H9 (cell line): ENCODE results near the gene ADGRD1. TPM values are rescaled to one million over a fixed set of nuclear protein-coding genes. Genes with fewer than 3 reads are reported as not detected.

Experiments used
- DNase-seq: peaks from one replicate; pipeline ENCODE4 v3.0.0-alpha.2; 2017
- H2AFZ ChIP-seq: one replicate; pipeline ENCODE4 v1.6.1; 2013; ENCODE audit warnings: mild to moderate bottlenecking, low read length, control low read depth, moderate library complexity
- H2AK5ac ChIP-seq: 2 replicates; pipeline ENCODE4 v1.6.1; 2013; ENCODE audit warnings: low read length, control low read depth, mixed read lengths; ENCODE audit not compliant: insufficient read length
- H2BK120ac ChIP-seq: one replicate; pipeline ENCODE4 v1.6.1; 2013; ENCODE audit warnings: low read depth, mild to moderate bottlenecking, low read length, control low read depth, inconsistent platforms; ENCODE audit not compliant: poor library complexity, severe bottlenecking
- H2BK12ac ChIP-seq: 2 replicates; pipeline ENCODE4 v1.6.1; 2013; ENCODE audit warnings: low read length, control low read depth, mixed read lengths, low read depth; ENCODE audit not compliant: insufficient read length
- H2BK15ac ChIP-seq: 2 replicates; pipeline ENCODE4 v1.6.1; 2013; ENCODE audit warnings: low read depth, low read length, control low read depth
- H2BK20ac ChIP-seq: one replicate; pipeline ENCODE4 v1.6.1; 2013; ENCODE audit warnings: low read depth, mild to moderate bottlenecking, low read length, control low read depth, inconsistent platforms; ENCODE audit not compliant: poor library complexity, severe bottlenecking
- H2BK5ac ChIP-seq: 2 replicates; pipeline ENCODE4 v1.6.1; 2013; ENCODE audit warnings: low read length, control low read depth, mixed read lengths; ENCODE audit not compliant: insufficient read length
- H3K14ac ChIP-seq: 2 replicates; pipeline ENCODE4 v1.6.1; 2013; ENCODE audit warnings: low read length, control low read depth; ENCODE audit not compliant: insufficient read depth
- H3K18ac ChIP-seq: 2 replicates; pipeline ENCODE4 v1.6.1; 2013; ENCODE audit warnings: low read depth, mild to moderate bottlenecking, mixed read lengths, low read length, control low read depth; ENCODE audit not compliant: insufficient read length
- H3K23ac ChIP-seq: 2 replicates; pipeline ENCODE4 v1.6.1; 2013; ENCODE audit warnings: low read length, control low read depth, mixed read lengths, low read depth; ENCODE audit not compliant: insufficient read length
- H3K23me2 ChIP-seq: 2 replicates; pipeline ENCODE4 v1.6.1; 2013; ENCODE audit warnings: low read depth, mild to moderate bottlenecking, mixed read lengths, low read length, control low read depth; ENCODE audit not compliant: insufficient read length, poor library complexity, severe bottlenecking
- H3K27ac ChIP-seq: 2 replicates; pipeline ENCODE4 v1.5.1; 2013; ENCODE audit warnings: low read length, control low read depth, mixed read lengths, low read depth; ENCODE audit not compliant: insufficient read length
- H3K27me3 ChIP-seq: 2 replicates; pipeline ENCODE4 v1.6.1; 2013; ENCODE audit warnings: low read length, control low read depth, inconsistent platforms; ENCODE audit not compliant: insufficient read depth
- H3K4ac ChIP-seq: 2 replicates; pipeline ENCODE4 v1.6.1; 2013; ENCODE audit warnings: low read depth, mild to moderate bottlenecking, control low read depth, inconsistent platforms, low read length, moderate library complexity
- H3K4me1 ChIP-seq: 2 replicates; pipeline ENCODE4 v1.6.1; 2013; ENCODE audit warnings: low read length, control low read depth, inconsistent platforms; ENCODE audit not compliant: insufficient read depth
- H3K4me2 ChIP-seq: 2 replicates; pipeline ENCODE4 v1.6.1; 2013; ENCODE audit warnings: low read length, control low read depth, mixed read lengths; ENCODE audit not compliant: insufficient read length, insufficient read depth
- H3K56ac ChIP-seq: 2 replicates; pipeline ENCODE4 v1.6.1; 2013; ENCODE audit warnings: low read depth, mild to moderate bottlenecking, mixed read lengths, low read length, control low read depth; ENCODE audit not compliant: insufficient read length
- H3K79me1 ChIP-seq: 2 replicates; pipeline ENCODE4 v1.6.1; 2013; ENCODE audit warnings: low read depth, mild to moderate bottlenecking, moderate library complexity, low read length, control low read depth, inconsistent platforms; ENCODE audit not compliant: insufficient read depth, poor library complexity, severe bottlenecking
- H3K79me2 ChIP-seq: 2 replicates; pipeline ENCODE4 v1.6.1; 2013; ENCODE audit warnings: low read length, control low read depth, inconsistent platforms; ENCODE audit not compliant: insufficient read depth
- H3K9ac ChIP-seq: 2 replicates; pipeline ENCODE4 v1.6.1; 2013; ENCODE audit warnings: low read length, control low read depth, mixed read lengths; ENCODE audit not compliant: insufficient read length; ENCODE audit errors: extremely low read depth
- H3K9me3 ChIP-seq: one replicate; pipeline ENCODE4 v1.6.1; 2013; ENCODE audit warnings: low read depth, low read length, inconsistent platforms; ENCODE audit not compliant: control insufficient read depth
- H3T11ph ChIP-seq: one replicate; pipeline ENCODE4 v1.6.1; 2013; ENCODE audit warnings: mild to moderate bottlenecking, low read length, control low read depth, inconsistent platforms
- H4K20me1 ChIP-seq: one replicate; pipeline ENCODE4 v1.6.1; 2013; ENCODE audit not compliant: control insufficient read depth, insufficient read length, insufficient read depth
- H4K5ac ChIP-seq: 2 replicates; pipeline ENCODE4 v1.6.1; 2013; ENCODE audit warnings: low read depth, mild to moderate bottlenecking, mixed read lengths, low read length, control low read depth; ENCODE audit not compliant: insufficient read length
- H4K8ac ChIP-seq: replicated peaks from 2 replicates; pipeline ENCODE4 v1.6.1; 2013; ENCODE audit warnings: low read length, control low read depth, mixed read lengths, low read depth; ENCODE audit not compliant: insufficient read length
- H4K91ac ChIP-seq: 2 replicates; pipeline ENCODE4 v1.6.1; 2013; ENCODE audit warnings: low read depth, mild to moderate bottlenecking, moderate library complexity, mixed read lengths, low read length, control low read depth; ENCODE audit not compliant: insufficient read length
- H3K27ac Mint-ChIP-seq, 3 experiments: 2 replicates in 2 of 3; 3 replicates in 1 of 3; pipeline ENCODE4 v1.8.0; 2020 to 2021; ENCODE audit warnings: mixed read lengths in 3 of 3, mild to moderate bottlenecking in 1 of 3, moderate library complexity in 1 of 3
- H3K27me3 Mint-ChIP-seq: 2 replicates; pipeline ENCODE4 v1.8.0; 2021; ENCODE audit warnings: low read depth, mild to moderate bottlenecking, moderate library complexity, mixed read lengths
- H3K36me3 Mint-ChIP-seq, 3 experiments: 2 replicates in 2 of 3; 3 replicates in 1 of 3; pipeline ENCODE4 v1.8.0; 2020 to 2021; ENCODE audit warnings: low read depth in 3 of 3, mixed read lengths in 3 of 3; ENCODE audit not compliant: insufficient read depth in 1 of 3
- H3K4me1 Mint-ChIP-seq, 2 experiments: 2 replicates each; pipeline ENCODE4 v1.8.0; 2020; ENCODE audit warnings: mixed read lengths in 2 of 2
- H3K4me3 Mint-ChIP-seq, 2 experiments: 2 replicates in 1 of 2; 3 replicates in 1 of 2; pipeline ENCODE4 v1.8.0; 2020 to 2021; ENCODE audit warnings: mild to moderate bottlenecking in 2 of 2, mixed read lengths in 2 of 2, moderate library complexity in 1 of 2
- H3K9me3 Mint-ChIP-seq, 2 experiments: 2 replicates in 1 of 2; 3 replicates in 1 of 2; pipeline ENCODE4 v1.8.0; 2020; ENCODE audit warnings: mild to moderate bottlenecking in 2 of 2, mixed read lengths in 2 of 2, moderate library complexity in 1 of 2
- WGBS: extraction: QIAGEN DNeasy Blood & Tissue Kit; methylation state at CpG from one replicate; pipeline ENCODE4 v1.1.7; 2013; ENCODE audit warnings: missing lambda C conversion rate, low lambda C conversion rate, mixed read lengths; ENCODE audit not compliant: insufficient read length; ENCODE audit errors: extremely low coverage; 5-methylcytosine and 5-hydroxymethylcytosine counted together
- total RNA-seq: library from RNA; stranded (reverse); gene quantifications from 2 replicates; pipeline ENCODE4 v1.2.1, GENCODE V29; 2021
- TF ChIP-seq, protein P1 (sequence below): fragments of 200-600 bp; sonication (generic); conservative IDR thresholded peaks from 3 replicates; pipeline ENCODE4 v1.8.0; 2021; ENCODE audit warnings: antibody characterized with exemption, mild to moderate bottlenecking

Gene ADGRD1
- total RNA-seq, 1 experiment from 2014 or later: 0.52 TPM

DNA sequence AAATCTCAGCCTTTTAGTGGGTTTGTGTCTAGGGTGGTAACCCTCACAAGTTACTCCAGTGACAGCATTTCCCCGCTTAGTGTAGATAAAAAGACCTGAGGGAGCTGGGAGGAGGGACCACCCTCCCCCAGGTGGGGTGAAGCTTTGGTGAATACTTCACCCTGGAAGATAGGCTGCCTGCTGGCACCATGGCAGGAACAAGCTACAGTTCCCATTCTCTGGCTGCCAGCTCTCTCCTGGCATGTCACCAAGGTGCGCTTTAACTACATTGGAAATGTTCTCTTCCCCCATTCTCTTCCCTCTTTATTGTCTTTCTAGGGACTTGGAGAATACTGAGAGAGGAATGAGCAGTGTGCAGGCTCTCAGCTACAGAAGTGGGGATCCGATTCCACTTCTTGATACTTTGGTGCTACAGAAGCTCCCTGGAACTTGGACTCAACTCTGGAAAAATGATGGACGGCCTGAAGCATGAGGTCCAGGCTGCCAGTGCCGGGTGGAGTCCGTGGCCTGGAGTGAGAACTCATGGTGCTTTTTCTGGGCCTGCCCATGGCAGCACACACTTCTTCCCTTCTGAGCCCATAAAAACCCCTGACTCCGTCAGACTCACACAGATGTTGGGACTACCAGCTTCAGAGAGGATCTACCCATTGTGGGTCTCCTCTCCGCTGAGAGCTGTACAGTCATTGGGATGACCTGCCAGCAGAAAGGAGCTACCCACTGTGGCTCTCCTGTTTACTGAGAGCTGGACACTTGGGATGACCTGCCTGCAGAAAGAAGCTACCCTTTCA, 198.0 kb downstream of the ADGRD1 start:
- Histone ChIP-seq H2AFZ (no peak overlapping the region), H3K4me1 (no peaks in the 10 kb centered on the region), H3K23me2 (no peaks in the 10 kb centered on the region), H2BK120ac (no peak overlapping the region), H4K91ac (no peak overlapping the region), H3K79me1 (no peaks in the 10 kb centered on the region), H3K23ac (no peak overlapping the region), H3K9me3 (no peaks in the 10 kb centered on the region), H3K4ac (no peak overlapping the region), H3K4me2 (no peak overlapping the region), H2AK5ac (no peak overlapping the region), H3K18ac (no peak overlapping the region), H3T11ph (no peak overlapping the region), H2BK15ac (no peak overlapping the region), H3K27me3 (no peaks in the 10 kb centered on the region), H2BK5ac (no peak overlapping the region), H3K9ac (no peak overlapping the region), H4K8ac (no peak overlapping the region), H4K20me1 (no peaks in the 10 kb centered on the region), H3K27ac (no peak overlapping the region), H3K56ac (no peak overlapping the region), H4K5ac (no peak overlapping the region), H3K14ac (no peak overlapping the region; the same call in 1 of the 2 replicates), H2BK12ac (no peak overlapping the region), H2BK20ac (no peak overlapping the region), H3K79me2 (no peaks in the 10 kb centered on the region)
- no peaks in the 10 kb centered on the region for H3K4me1 Mint-ChIP-seq
- H3K9me3 Mint-ChIP-seq: peaks cover 0 to 2% of the 10 kb centered on the region in 2 experiments; a peak in 1 of 5 replicates
- DNase-seq: no peak
- no peaks in the 10 kb centered on the region; a peak in 1 of 7 replicates for H3K36me3 Mint-ChIP-seq
- no peak overlapping the region for H3K27ac Mint-ChIP-seq
- no CpG with 5 or more reads among the region's 8 CpGs for WGBS
- peaks cover 35% of the 10 kb centered on the region for H3K27me3 Mint-ChIP-seq
- H3K4me3 Mint-ChIP-seq: no peak overlapping the region; a peak in 1 of 5 replicates
- TF ChIP-seq, protein P1, sequence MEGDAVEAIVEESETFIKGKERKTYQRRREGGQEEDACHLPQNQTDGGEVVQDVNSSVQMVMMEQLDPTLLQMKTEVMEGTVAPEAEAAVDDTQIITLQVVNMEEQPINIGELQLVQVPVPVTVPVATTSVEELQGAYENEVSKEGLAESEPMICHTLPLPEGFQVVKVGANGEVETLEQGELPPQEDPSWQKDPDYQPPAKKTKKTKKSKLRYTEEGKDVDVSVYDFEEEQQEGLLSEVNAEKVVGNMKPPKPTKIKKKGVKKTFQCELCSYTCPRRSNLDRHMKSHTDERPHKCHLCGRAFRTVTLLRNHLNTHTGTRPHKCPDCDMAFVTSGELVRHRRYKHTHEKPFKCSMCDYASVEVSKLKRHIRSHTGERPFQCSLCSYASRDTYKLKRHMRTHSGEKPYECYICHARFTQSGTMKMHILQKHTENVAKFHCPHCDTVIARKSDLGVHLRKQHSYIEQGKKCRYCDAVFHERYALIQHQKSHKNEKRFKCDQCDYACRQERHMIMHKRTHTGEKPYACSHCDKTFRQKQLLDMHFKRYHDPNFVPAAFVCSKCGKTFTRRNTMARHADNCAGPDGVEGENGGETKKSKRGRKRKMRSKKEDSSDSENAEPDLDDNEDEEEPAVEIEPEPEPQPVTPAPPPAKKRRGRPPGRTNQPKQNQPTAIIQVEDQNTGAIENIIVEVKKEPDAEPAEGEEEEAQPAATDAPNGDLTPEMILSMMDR: no peak
